ENCODE measurements around the gene PHLDA2.

GRCh38 chr11:2974272-2974671 is 45.1 kb upstream of the PHLDA2 start:
- TF ChIP-seq CTCF (IDR thresholded peaks at IDR 0.05), result no peak
- no peak for TF ChIP-seq POLR2AphosphoS5 (IDR thresholded peaks at IDR 0.05)
- TF ChIP-seq POLR2A (IDR thresholded peaks at IDR 0.05), result no peak

All from upper lobe of left lung (tissue), 4 donors.